ENCODE measurements around the gene NAP1L1. TPM values are rescaled to one million over a fixed set of nuclear protein-coding genes. Genes with fewer than 3 reads are reported as not detected.

The NAP1L1 gene
- total RNA-seq, 2 experiments from 2014 or later: 938 to 984 TPM

GRCh38 chr12:76026643-76027063, 57.8 kb downstream of the NAP1L1 start:
- ChIA-PET CTCF (no interaction called here), POLR2A (no interaction called here)

- CTCF ChIA-PET: no interaction called here
- POLR2A ChIA-PET: no interaction called here
Observed at GRCh38 chr12:76025601-76026575, 58.6 kb downstream of the NAP1L1 start.

DNA sequence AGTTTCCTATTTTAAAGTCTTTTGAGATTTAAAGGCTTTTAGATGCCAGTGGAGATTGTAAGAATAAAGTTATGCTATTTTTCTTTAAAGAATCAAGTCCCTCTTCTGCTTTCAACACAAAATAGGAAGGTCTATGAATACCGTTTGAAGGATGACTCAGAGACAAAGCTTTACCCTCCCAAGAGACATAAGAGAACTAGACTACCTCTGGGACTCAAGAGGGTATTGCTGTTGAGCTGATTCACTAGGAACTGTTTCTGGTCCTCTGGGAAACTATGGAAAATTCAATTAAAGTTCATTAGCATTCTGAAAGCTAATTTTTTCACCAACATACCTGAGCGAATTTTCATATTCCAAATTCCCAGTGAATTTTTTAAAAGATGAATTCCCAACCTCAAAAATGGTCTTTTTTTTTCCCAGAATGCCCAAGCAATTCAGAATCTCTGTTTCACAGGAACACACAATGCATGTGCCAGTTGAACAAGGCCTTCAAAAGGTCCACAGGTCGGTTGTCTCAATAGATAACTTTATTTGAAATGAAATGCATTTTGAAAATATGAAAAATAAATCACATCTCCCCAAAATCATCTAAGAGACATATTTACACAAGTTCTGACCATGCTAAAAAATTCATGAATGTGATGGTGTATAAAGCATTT, 59.4 kb downstream of the NAP1L1 start:
- ChIA-PET POLR2A (interaction anchor here (0.7 kb wide), 1 partner anchor 60 kb away, joined by 4 read pairs; the partner anchor contains the start of gene NAP1L1), CTCF (no interaction called here)

- POLR2A ChIA-PET: interaction anchor here (0.7 kb wide), 1 partner anchor 60 kb away, joined by 4 read pairs; the partner anchor contains the start of gene NAP1L1
Observed at GRCh38 chr12:76024102-76024781, 60.2 kb downstream of the NAP1L1 start.

GRCh38 chr12:76023069-76023690, 61.3 kb downstream of the NAP1L1 start:
- ChIA-PET CTCF (no interaction called here), POLR2A (interaction anchor here (4.7 kb wide), 1 partner anchor 8 kb away, joined by 75 read pairs; the partner anchor contains the start of gene PHLDA1)

More at GRCh38 chr12:76024102-76024781, 60.2 kb downstream of the NAP1L1 start:
- CTCF ChIA-PET: interaction anchor here (0.9 kb wide), 1 partner anchor 13 kb away, joined by 3 read pairs; no protein-coding TSS in a partner anchor

DNA sequence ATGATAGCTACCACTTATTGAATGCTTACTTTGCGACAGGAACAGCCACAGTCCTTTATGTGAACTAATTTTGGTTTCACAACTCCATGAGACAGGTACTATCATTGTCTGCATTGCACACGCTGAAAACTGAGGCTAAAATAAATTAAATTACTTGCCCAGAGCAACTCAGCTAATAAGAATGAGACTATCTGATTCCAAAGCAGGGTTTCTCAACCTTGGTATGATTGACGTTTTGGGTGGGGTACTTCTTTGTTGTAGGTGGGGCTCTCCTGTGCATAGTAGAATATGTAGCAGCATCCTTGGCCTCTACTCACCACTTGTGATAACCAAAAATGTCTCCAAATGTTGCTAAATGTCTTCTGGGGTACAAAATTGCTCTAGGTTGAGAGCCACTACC, 62.0 kb downstream of the NAP1L1 start:
- ChIA-PET POLR2A (interaction anchor here (4.7 kb wide), 1 partner anchor 9 kb away, joined by 75 read pairs; the partner anchor contains the start of gene PHLDA1), CTCF (interaction anchor here (2.8 kb wide), 1 partner anchor 9 kb away, joined by 19 read pairs; the partner anchor contains the start of gene PHLDA1)

DNA sequence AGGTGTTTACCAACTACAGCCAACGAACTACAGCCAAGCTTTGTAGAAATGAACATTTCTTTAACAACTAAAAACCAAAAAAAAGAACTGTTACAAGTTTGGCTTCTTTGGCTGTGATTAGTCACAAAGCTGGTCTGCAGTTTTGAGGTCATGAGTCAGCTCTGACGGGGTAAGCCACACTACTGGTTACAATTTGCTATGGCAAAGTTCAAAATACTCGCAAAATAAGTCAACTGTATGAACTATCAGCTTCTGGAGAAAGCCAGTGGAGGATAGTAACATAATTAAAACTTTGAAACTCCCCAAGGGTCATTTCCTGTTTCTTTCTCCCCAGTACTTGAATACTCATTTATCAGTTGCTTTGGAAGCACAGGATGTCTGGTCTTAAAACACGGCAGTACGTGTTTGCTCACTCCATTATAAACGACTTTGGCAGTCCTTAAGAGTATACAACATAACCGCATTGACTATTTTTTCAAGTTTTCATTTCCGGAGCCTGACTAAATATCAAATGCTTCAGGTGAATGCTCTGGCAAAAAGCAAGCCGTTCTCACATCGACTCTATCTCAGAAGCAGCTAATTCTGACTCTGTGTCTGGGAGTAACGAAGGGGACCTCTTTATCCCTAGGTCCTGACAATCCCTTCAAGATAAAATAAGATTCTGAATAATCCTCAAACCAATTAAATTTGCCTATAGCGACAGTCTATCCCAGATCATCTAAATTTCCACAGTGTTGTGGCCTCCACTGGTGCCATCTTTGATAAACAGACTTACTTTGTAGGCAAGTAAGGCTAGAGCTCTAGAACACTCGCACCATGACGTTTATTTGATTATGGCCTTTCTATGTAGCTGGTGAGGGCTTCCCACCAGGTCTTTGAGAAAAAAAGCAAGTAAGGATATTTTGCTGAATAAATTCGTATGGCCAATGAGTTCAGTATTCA, 63.5 kb downstream of the NAP1L1 start:
- POLR2A ChIA-PET: interaction anchor here (0.5 to 4.7 kb wide), 5 partner anchors 11 to 337 kb away, joined by 3 to 75 read pairs (median 6); partner anchors contain the start of gene PHLDA1

GRCh38 chr12:76020281-76020680, 64.2 kb downstream of the NAP1L1 start:
- CTCF ChIA-PET: interaction anchor here (0.7 to 2.8 kb wide), 7 partner anchors 11 to 205 kb away, joined by 3 to 19 read pairs (median 3); partner anchors contain the start of gene PHLDA1
- POLR2A ChIA-PET: interaction anchor here (1.2 to 4.7 kb wide), 3 partner anchors 11 to 42 kb away, joined by 4 to 75 read pairs (median 8); partner anchors contain the start of gene PHLDA1

More for the DNA sequence above, 63.5 kb downstream of the NAP1L1 start:
- CTCF ChIA-PET: interaction anchor here (0.7 to 2.8 kb wide), 7 partner anchors 10 to 206 kb away, joined by 3 to 19 read pairs (median 3); partner anchors contain the start of gene PHLDA1

DNA sequence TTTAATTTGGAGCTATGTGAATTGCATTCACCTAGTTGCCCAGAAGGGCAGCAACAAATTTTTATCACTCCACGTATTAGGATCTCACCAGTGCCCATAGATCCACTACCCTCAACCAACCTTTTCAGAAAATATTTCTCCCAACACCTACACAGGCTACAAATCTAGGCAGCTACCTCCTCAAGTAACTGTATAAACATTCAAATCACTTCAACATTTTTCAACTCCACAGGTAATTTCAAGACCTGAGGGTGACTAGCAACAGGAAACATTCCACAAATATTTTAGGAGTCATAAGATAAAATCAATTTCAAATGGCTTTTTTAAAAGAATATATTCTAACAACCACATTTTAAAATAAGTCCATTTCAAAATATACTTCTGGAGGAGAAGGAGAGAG, 65.8 kb downstream of the NAP1L1 start:
- CTCF ChIA-PET: no interaction called here
- POLR2A ChIA-PET: interaction anchor here (4.7 kb wide), 1 partner anchor 13 kb away, joined by 75 read pairs; the partner anchor contains the start of gene PHLDA1

- POLR2A ChIA-PET: no interaction called here
- CTCF ChIA-PET: no interaction called here
Observed at GRCh38 chr12:76018111-76018510, 66.4 kb downstream of the NAP1L1 start.

- ChIA-PET POLR2A (interaction anchor here (0.6 kb wide), 1 partner anchor 16 kb away, joined by 3 read pairs; no protein-coding TSS in a partner anchor), CTCF (no interaction called here)
Observed at GRCh38 chr12:76014007-76014406, 70.5 kb downstream of the NAP1L1 start.

DNA sequence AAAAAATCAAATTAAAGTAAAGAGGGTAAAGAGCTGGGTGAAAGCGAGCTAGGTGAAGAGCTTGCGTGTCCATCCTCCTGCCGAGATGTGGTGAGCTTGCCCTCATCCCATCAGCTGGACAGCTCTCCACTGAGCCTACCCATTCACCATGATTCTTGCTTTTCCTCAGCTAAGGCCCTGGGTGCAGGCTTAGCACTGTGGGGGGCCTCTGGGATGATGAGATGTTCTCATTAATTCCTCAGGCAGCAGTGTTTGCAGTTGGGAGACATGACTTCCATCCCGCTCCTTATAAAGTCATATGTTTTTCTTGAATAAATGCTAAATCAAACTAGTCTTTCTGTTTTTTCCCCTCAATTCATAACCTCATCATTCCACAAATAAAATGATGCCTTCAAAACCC, 70.9 kb downstream of the NAP1L1 start:
- CTCF ChIA-PET: interaction anchor here (0.6 kb wide), 1 partner anchor 37 kb away, joined by 3 read pairs; no protein-coding TSS in a partner anchor

DNA sequence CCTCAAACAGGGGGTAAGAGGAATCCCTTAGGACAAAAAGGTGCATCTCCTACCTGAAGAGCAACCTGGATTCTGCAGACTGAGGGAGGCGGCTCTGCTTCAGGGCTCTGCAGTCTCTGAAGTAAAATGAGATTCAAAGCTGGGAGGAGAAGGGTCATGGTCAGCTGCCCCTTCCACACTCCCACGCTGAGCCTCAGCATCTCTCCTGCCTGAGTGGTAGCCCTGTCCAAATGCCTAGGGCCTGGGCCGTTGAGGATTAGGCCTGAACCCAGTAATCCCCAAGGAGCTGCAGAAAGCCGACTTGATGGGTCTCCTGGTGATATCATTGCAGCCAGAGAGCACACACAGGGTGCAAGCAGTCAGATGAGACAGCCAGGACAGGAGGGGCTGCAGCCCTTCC, 71.8 kb downstream of the NAP1L1 start:
- CTCF ChIA-PET: interaction anchor here (0.8 to 1.3 kb wide), 2 partner anchors 11 to 16 kb away, joined by 3 to 7 read pairs; no protein-coding TSS in a partner anchor
- POLR2A ChIA-PET: no interaction called here

More for the DNA sequence above, 70.9 kb downstream of the NAP1L1 start:
- POLR2A ChIA-PET: interaction anchor here (0.6 kb wide), 1 partner anchor 16 kb away, joined by 3 read pairs; no protein-coding TSS in a partner anchor

DNA sequence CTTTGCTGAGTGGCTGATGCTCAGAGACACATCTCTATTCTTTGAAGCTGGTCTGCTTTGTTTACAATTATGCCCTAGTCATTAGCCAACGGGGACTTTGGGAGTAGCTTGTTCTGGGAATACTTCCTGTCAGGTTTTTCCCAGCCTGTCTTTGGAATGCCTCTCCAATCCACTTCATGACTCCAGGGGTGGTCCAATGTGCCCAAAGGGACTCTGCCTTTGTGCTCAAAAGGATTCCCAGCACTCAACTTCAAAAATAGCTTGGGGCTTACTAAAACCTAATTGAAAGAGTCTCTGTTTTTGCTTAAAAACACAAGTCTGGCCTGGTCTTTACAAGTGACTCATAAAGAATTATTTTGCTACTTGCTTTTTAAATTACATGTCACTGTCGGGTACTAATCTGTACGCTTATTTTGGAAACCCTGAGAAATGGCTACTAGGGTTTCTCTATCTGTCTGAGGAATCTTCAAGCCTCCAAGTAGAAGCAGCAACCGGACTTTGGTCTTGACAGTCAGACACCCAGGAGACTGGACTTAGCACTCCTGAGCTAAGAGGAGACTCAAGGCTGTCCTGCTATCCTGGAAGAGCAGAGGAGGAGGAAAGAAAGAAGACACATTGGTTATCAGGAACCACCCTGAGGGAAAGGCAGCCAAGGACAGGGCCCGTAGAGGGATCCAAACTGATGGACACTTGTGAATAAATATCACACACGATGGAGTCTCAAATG, 73.6 kb downstream of the NAP1L1 start:
- POLR2A ChIA-PET: interaction anchor here (0.6 kb wide), 1 partner anchor 612 kb away, joined by 5 read pairs; no protein-coding TSS in a partner anchor
- CTCF ChIA-PET: interaction anchor here (1.1 kb wide), 1 partner anchor 13 kb away, joined by 3 read pairs; no protein-coding TSS in a partner anchor

DNA sequence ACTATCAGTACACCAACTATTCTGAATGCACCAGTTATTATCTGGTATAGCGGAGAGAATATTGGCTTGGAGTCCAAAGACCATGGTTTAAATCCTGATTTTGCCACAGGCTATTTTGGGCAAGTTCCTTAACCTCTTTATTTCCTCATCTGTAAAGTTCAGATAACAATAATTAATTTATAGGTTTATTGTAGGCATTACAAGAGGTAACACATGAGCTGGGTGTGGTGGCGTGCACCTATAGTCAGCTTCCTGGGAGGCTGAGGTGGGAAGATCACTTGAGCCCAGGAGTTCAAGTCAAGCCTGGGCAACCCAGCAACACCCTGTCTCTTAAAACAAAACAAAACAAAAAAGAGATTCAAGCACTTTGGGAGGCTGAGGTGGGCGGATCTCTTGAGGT, 76.1 kb downstream of the NAP1L1 start:
- POLR2A ChIA-PET: no interaction called here
- CTCF ChIA-PET: no interaction called here

GRCh38 chr12:76007640-76008039, 76.8 kb downstream of the NAP1L1 start:
- POLR2A ChIA-PET: no interaction called here
- CTCF ChIA-PET: no interaction called here

Measured in activated CD8-positive, alpha-beta memory T cell treated with anti-CD3 and anti-CD28 coated beads for 36 hours (primary cell).